B cell (primary cell): ENCODE results near the gene HDAC7. TPM values are rescaled to one million over a fixed set of nuclear protein-coding genes. Genes with fewer than 3 reads are reported as not detected.

Source experiments
- ATAC-seq: fragments of 200-7000 bp; cut with Tn5 transposase; one replicate; pipeline ENCODE4 v1.10.0; 2021; ENCODE audit warnings: low read depth, mild to moderate bottlenecking, moderate number of reproducible peaks, moderate library complexity
- CTCF ChIA-PET: fragments of 350-600 bp; sonication (Branson Sonifier 250); formaldehyde crosslinking; loops from one replicate; lab custom pipeline; 2021; ENCODE audit warnings: antibody characterized with exemption, inconsistent platforms; lab: Charles Lee
- POLR2A ChIA-PET: fragments of 350-600 bp; sonication (Branson Sonifier 250); formaldehyde crosslinking; loops from one replicate; lab custom pipeline; 2021; ENCODE audit warnings: antibody characterized with exemption; lab: Charles Lee
- DNase-seq: peaks from one replicate; pipeline ENCODE4 v3.0.0; 2013
- H2AFZ ChIP-seq: 2 replicates; pipeline ENCODE4 v1.6.1; 2012; ENCODE audit warnings: mild to moderate bottlenecking, low read depth, low read length; ENCODE audit not compliant: insufficient read depth, poor library complexity, severe bottlenecking
- H3K27ac ChIP-seq, 2 donors: 1 replicate in 1 of 2; 2 replicates in 1 of 2; pipeline ENCODE4 v1.5.1; 2012 to 2013; ENCODE audit warnings: low read length in 2 of 2, mild to moderate bottlenecking in 2 of 2, moderate library complexity in 1 of 2
- H3K27me3 ChIP-seq, 4 experiments: fragments of 200-600 bp in 1 of 4; sonication (generic) in 1 of 4; replicated peaks in 1 of 4; 1 replicate in 2 of 4; 2 replicates in 2 of 4; pipeline versions ENCODE4 v1.6.1 to v1.7.0; 2013 to 2016; ENCODE audit warnings: low read length in 3 of 4, mild to moderate bottlenecking in 2 of 4, mixed read lengths in 1 of 4, moderate library complexity in 1 of 4; ENCODE audit not compliant: insufficient read depth in 4 of 4, control insufficient read depth in 3 of 4; ENCODE audit errors: control extremely low read depth in 1 of 4
- H3K36me3 ChIP-seq, 2 experiments: replicated peaks in 1 of 2; 1 replicate in 1 of 2; 2 replicates in 1 of 2; pipeline versions ENCODE4 v1.6.1 to v1.7.1; 2013; ENCODE audit warnings: low read length in 1 of 2; ENCODE audit not compliant: insufficient read depth in 2 of 2, control insufficient read depth in 1 of 2; ENCODE audit errors: control extremely low read depth in 1 of 2, extremely low read depth in 1 of 2
- H3K4me1 ChIP-seq, 2 donors: fragments of 200-600 bp in 1 of 2; sonication (generic) in 1 of 2; 1 replicate in 1 of 2; 2 replicates in 1 of 2; pipeline versions ENCODE4 v1.5.1 to v1.6.1; 2013 to 2017; ENCODE audit warnings: low read length in 2 of 2; ENCODE audit not compliant: control insufficient read depth in 2 of 2, insufficient read depth in 2 of 2
- H3K4me2 ChIP-seq: replicated peaks from 2 replicates; pipeline ENCODE3; 2012; ENCODE audit warnings: mild to moderate bottlenecking, low read depth, low read length; ENCODE audit not compliant: poor library complexity, severe bottlenecking
- H3K4me3 ChIP-seq, 5 experiments: fragments of 200-600 bp in 1 of 5; sonication (generic) in 1 of 5; 1 replicate in 3 of 5; 2 replicates in 2 of 5; pipeline versions ENCODE4 v1.5.1 to v1.7.0; 2011 to 2016; ENCODE audit warnings: low read length in 4 of 5, mild to moderate bottlenecking in 4 of 5, low read depth in 2 of 5, control low read depth in 1 of 5, moderate library complexity in 1 of 5; ENCODE audit not compliant: insufficient read depth in 1 of 5; ENCODE audit errors: control extremely low read depth in 1 of 5, extremely low read depth in 1 of 5
- H3K79me2 ChIP-seq: fragments of 200-600 bp; sonication (generic); one replicate; pipeline ENCODE4 v1.6.0; 2016; ENCODE audit warnings: low read length; ENCODE audit not compliant: control insufficient read depth, insufficient read depth
- H3K9ac ChIP-seq: fragments of 200-600 bp; sonication (generic); 2 replicates; pipeline ENCODE4 v1.6.1; 2017; ENCODE audit warnings: mild to moderate bottlenecking, low read length, moderate library complexity
- H3K9me3 ChIP-seq, 3 donors: one replicate each; pipeline versions ENCODE4 v1.6.1 to v1.7.1; 2013; ENCODE audit warnings: low read length in 2 of 3; ENCODE audit not compliant: control insufficient read depth in 2 of 3, insufficient read depth in 1 of 3; ENCODE audit errors: control extremely low read depth in 1 of 3
- H4K20me1 ChIP-seq: 2 replicates; pipeline ENCODE4 v1.6.0; 2012; ENCODE audit warnings: mild to moderate bottlenecking, low read length; ENCODE audit not compliant: insufficient read depth, control insufficient read depth, poor library complexity, severe bottlenecking
- H3K27ac Mint-ChIP-seq: one replicate; pipeline ENCODE4 v1.8.0; 2021; ENCODE audit warnings: mixed read lengths
- H3K27me3 Mint-ChIP-seq: one replicate; pipeline ENCODE4 v1.8.0; 2021; ENCODE audit warnings: mixed read lengths
- H3K4me1 Mint-ChIP-seq: one replicate; pipeline ENCODE4 v1.8.0; 2021; ENCODE audit warnings: mixed read lengths
- H3K4me3 Mint-ChIP-seq: one replicate; pipeline ENCODE4 v1.8.0; 2021; ENCODE audit warnings: mixed read lengths
- H3K9me3 Mint-ChIP-seq: one replicate; pipeline ENCODE4 v1.8.0; 2022; ENCODE audit warnings: mixed read lengths; ENCODE audit not compliant: insufficient read depth
- EZH2 ChIP-seq: IDR thresholded peaks from 2 replicates; pipeline ENCODE4 v1.6.1; 2012; ENCODE audit warnings: borderline replicate concordance, low read depth, mild to moderate bottlenecking, moderate library complexity, low read length; ENCODE audit not compliant: insufficient read depth, poor library complexity, severe bottlenecking
- WGBS: methylation state at CpG from one replicate; pipeline ENCODE4 v1.1.5; 2013; ENCODE audit warnings: missing lambda C conversion rate; ENCODE audit not compliant: insufficient coverage; 5-methylcytosine and 5-hydroxymethylcytosine counted together
- intact Hi-C: fragments of 100-400 bp; cut with micrococcal nuclease; formaldehyde crosslinking; loops from one replicate; pipeline ENCODE4 v1.10.0; 2022
- polyA plus RNA-seq: library from polyadenylated mRNA; depleted of rRNA; stranded (reverse); fragments of >200 nt; gene quantifications from 2 replicates; pipeline ENCODE4 v1.2.3, GENCODE V29; 2012
- total RNA-seq, 2 donors: library from RNA; stranded (reverse); fragments of 120-200 nt in 1 of 2; gene quantifications; 1 replicate in 1 of 2; 2 replicates in 1 of 2; pipeline versions ENCODE4 v1.2.3 to v1.2.4, GENCODE V29; 2013 to 2022
- TF ChIP-seq, protein P1 (sequence below): fragments of 200-600 bp; IDR thresholded peaks from one replicate; pipeline ENCODE4 v1.8.0; 2022; ENCODE audit warnings: antibody characterized with exemption, mild to moderate bottlenecking

HDAC7 gene
- total and polyA plus RNA-seq, 2 donors (not counting 1 experiment from before 2014, with no cell fraction given), result 87.2 to 178 TPM

DNA sequence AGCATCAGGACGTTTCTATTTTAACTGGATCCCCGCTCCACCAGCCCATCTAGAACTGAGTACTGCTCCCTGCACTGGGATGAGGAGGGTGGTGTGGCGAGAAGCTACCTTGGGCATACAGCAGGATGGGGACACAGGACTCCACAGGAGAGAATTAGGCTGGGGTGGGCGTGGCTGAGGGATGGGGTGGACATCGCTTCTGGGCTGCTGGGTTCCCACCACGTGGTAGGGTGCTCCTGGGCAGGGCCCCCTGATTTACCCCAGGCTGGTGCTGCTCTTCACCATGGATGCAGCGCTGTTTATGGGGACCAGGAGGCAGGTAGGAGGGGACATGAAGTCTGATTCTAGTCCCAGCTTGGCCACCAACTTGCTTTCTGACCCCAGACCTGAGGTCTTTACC is 43.2 kb upstream of the HDAC7 start:
- Mint-ChIP-seq H3K4me1 (peaks cover 6% of the 10 kb centered on the region), H3K4me3 (no peak overlapping the region), H3K27ac (no peak overlapping the region), H3K9me3 (no peaks in the 10 kb centered on the region), H3K27me3 (no peaks in the 10 kb centered on the region)
- Histone ChIP-seq H3K4me1 (peaks cover 6 to 8% of the 10 kb centered on the region in 2 donors), H3K9ac (no peak overlapping the region), H3K36me3 (no peaks in the 10 kb centered on the region), H3K4me3 (no peak overlapping the region), H3K27me3 (no peaks in the 10 kb centered on the region), H4K20me1 (no peaks in the 10 kb centered on the region), H3K9me3 (no peaks in the 10 kb centered on the region), H2AFZ (no peak overlapping the region), H3K4me2 (no peak overlapping the region), H3K27ac (no peak overlapping the region), H3K79me2 (no peaks in the 10 kb centered on the region)
- intact Hi-C loops, result no loop called here
- no peak for ATAC-seq
- CTCF ChIA-PET, result no interaction called here
- TF ChIP-seq, protein P1, sequence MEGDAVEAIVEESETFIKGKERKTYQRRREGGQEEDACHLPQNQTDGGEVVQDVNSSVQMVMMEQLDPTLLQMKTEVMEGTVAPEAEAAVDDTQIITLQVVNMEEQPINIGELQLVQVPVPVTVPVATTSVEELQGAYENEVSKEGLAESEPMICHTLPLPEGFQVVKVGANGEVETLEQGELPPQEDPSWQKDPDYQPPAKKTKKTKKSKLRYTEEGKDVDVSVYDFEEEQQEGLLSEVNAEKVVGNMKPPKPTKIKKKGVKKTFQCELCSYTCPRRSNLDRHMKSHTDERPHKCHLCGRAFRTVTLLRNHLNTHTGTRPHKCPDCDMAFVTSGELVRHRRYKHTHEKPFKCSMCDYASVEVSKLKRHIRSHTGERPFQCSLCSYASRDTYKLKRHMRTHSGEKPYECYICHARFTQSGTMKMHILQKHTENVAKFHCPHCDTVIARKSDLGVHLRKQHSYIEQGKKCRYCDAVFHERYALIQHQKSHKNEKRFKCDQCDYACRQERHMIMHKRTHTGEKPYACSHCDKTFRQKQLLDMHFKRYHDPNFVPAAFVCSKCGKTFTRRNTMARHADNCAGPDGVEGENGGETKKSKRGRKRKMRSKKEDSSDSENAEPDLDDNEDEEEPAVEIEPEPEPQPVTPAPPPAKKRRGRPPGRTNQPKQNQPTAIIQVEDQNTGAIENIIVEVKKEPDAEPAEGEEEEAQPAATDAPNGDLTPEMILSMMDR, result no peak
- POLR2A ChIA-PET, result interaction anchor here (0.5 kb wide), 1 partner anchor 105 kb away, joined by 8 read pairs; no protein-coding TSS in a partner anchor
- no peak for DNase-seq
- 99% methylated on average over 6 of the region's 7 CpGs for WGBS

DNA sequence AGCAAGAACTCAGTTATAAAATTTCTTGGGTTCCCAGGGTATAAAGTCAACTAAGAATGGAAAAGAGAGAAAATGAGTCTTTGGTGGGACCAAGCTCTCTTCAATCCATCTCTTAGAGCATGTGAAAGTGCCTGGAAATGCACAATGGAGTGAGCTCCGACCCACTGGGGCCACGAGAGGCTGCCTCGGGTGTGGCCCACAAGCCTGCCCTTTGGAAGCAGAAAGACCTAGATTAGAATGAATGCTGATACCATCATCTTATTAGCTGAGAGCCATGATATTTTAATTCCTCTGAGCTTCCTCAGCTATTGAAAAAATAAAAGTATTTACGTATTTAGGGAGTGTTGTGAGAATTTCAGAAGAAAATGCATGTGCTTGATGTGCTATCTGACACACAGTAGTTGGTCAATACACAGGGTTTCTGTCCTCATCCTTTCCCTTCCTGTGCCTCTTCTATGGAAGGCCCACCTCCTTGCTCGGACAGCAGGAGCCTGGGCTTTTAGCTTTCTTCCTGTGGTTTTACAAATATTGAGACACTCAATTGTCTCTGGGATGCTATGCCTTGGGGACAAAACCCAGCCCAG is 42.6 kb upstream of the HDAC7 start:
- Histone ChIP-seq H3K36me3 (no peaks in the 10 kb centered on the region), H4K20me1 (no peaks in the 10 kb centered on the region), H3K9ac (no peak overlapping the region), H3K27me3 (no peaks in the 10 kb centered on the region), H3K4me3 (no peak overlapping the region), H2AFZ (no peak overlapping the region), H3K9me3 (no peaks in the 10 kb centered on the region), H3K27ac (no peak overlapping the region), H3K79me2 (no peaks in the 10 kb centered on the region), H3K4me2 (no peak overlapping the region), H3K4me1 (peaks cover under 1 to 2% of the 10 kb centered on the region in 2 donors)
- CTCF ChIA-PET, result no interaction called here
- TF ChIP-seq, protein P1, result no peak
- no peak for TF ChIP-seq EZH2
- POLR2A ChIA-PET, result interaction anchor here (0.5 kb wide), 1 partner anchor 104 kb away, joined by 8 read pairs; no protein-coding TSS in a partner anchor
- H3K9me3 Mint-ChIP-seq, result no peaks in the 10 kb centered on the region
- H3K4me1 Mint-ChIP-seq, result peaks cover under 1% of the 10 kb centered on the region
- no peak overlapping the region for H3K27ac Mint-ChIP-seq
- intact Hi-C loops, result no loop called here
- no peak overlapping the region for H3K4me3 Mint-ChIP-seq
- no peak for DNase-seq
- H3K27me3 Mint-ChIP-seq, result no peaks in the 10 kb centered on the region
- no peak for ATAC-seq
- WGBS, result no CpG with 5 or more reads among the region's 5 CpGs
